Myocyte (in vitro differentiated cells): Measurements from ENCODE around the gene SCIN. TPM values are rescaled to one million over a fixed set of nuclear protein-coding genes. Genes with fewer than 3 reads are reported as not detected.
"Not testable (repeated sequence)": the region's sequence is repeated elsewhere in the genome, so short reads cannot be mapped to it uniquely, and the experiment has no call there.

Experiments
- DNase-seq: peaks from one replicate; pipeline ENCODE4 v3.0.0-alpha.2; 2012; ENCODE audit warnings: low read depth
- polyA plus RNA-seq: library from polyadenylated mRNA; unstranded; fragments of >200 nt; gene quantifications from one replicate; pipeline ENCODE4 v1.2.1, GENCODE V29; 2012; ENCODE audit warnings: missing spikeins
- total RNA-seq: library from RNA; depleted of rRNA; stranded (reverse); fragments of >200 nt; gene quantifications from 2 replicates; pipeline ENCODE4 v1.2.3, GENCODE V29; 2014

The SCIN gene
- 1.7 and 2.6 TPM in 2 replicates for total RNA-seq
- 1.2 TPM for polyA plus RNA-seq

DNA sequence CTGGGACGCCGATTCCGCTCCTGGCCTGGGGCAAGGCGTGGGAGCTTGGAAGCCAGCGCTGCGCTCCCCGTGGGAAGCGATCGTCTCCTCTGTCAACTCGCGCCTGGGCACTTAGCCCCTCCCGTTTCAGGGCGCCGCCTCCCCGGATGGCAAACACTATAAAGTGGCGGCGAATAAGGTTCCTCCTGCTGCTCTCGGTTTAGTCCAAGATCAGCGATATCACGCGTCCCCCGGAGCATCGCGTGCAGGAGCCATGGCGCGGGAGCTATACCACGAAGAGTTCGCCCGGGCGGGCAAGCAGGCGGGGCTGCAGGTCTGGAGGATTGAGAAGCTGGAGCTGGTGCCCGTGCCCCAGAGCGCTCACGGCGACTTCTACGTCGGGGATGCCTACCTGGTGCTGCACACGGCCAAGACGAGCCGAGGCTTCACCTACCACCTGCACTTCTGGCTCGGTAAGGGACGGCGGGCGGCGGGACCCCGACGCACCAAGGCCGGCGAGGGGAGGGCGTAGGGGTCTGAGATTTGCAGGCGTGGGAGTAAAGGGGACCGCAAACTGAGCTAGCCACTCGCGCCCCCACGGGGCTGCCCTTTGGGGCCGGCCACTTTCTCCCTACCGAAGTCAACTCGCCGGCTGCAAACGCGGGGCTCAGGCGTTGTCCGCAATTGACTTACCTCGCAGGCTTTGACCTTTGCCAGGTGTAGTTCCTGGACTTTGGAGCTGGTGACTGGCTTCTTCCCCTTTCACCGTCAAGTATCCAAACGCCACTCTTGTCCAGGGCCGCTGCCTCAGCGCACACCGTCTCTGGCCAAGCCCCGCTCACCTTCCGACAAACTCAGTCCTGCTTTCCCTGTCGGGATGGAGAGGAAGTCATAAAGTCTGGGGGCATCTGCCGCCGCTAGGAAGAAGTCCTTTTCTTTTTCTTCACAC is at the start of gene SCIN:
Gene SCIN, plus strand, starts transcription at position 187 of the 928 bp plus-strand sequence. Its CDS starts 67 bp downstream, at position 254.
- peak; percentile 51 for DNase-seq

- DNase-seq: peak; percentile 80
Observed at GRCh38 chr7:12524794-12525386, 45.6 kb upstream of the SCIN start.

GRCh38 chr7:12526693-12527092 is 43.8 kb upstream of the SCIN start:
- not testable (repeated sequence) for DNase-seq

GRCh38 chr7:12527670-12528069 is 42.9 kb upstream of the SCIN start:
- DNase-seq: not testable (repeated sequence)

- DNase-seq: no peak
Observed at GRCh38 chr7:12529971-12530710, 40.4 kb upstream of the SCIN start.

- DNase-seq: no peak
Observed at GRCh38 chr7:12531784-12532183, 38.7 kb upstream of the SCIN start.

GRCh38 chr7:12534046-12534445 is 36.5 kb upstream of the SCIN start:
- DNase-seq: no peak

GRCh38 chr7:12539681-12540080 is 30.8 kb upstream of the SCIN start:
- no peak for DNase-seq

DNA sequence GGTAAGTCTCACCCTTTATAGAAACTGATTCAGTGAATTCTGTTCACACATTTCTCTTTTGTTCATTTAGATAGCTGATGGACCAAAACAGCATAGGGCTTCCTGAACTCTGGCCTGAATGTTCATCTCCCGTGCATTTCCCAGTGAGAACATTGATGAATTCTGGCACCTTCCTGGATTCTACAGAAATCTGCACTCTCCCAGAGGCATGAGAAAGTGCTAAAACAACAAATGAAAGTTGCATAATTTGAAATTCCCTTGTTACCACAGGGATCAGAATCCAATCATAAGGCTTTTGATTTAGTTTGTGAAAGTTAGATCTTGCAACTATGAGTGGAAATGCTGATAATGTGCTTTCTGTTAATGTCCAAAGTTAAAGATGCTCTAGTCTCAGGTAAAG is 29.7 kb upstream of the SCIN start:
- no peak for DNase-seq

GRCh38 chr7:12543586-12543985 is 26.9 kb upstream of the SCIN start:
- DNase-seq: no peak

DNA sequence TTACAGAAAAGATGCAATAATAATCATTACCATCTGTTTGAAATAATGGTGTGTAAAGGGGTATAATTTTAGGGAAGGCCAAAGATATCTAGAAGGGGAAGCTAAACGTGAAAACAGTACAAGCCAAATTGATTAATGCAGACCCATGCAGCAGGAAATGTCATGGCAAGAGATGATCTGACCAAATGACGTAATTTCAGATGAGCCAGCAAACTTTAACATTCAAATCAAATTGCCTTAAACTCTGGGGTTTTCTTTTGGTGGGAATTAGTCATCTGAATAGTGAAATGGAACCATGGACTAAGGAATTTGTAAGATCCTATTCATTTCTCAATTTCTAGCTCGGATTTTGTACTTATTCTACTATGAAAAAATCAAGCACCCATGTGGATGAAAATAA is 21.4 kb upstream of the SCIN start:
- no peak for DNase-seq

GRCh38 chr7:12550956-12551355 is 19.6 kb upstream of the SCIN start:
- DNase-seq: peak; percentile 52

GRCh38 chr7:12552876-12553275 is 17.6 kb upstream of the SCIN start:
- DNase-seq: no peak

- DNase-seq: no peak
Observed at GRCh38 chr7:12553416-12553815, 17.1 kb upstream of the SCIN start.

GRCh38 chr7:12554351-12554750 is 16.2 kb upstream of the SCIN start:
- DNase-seq: no peak

DNA sequence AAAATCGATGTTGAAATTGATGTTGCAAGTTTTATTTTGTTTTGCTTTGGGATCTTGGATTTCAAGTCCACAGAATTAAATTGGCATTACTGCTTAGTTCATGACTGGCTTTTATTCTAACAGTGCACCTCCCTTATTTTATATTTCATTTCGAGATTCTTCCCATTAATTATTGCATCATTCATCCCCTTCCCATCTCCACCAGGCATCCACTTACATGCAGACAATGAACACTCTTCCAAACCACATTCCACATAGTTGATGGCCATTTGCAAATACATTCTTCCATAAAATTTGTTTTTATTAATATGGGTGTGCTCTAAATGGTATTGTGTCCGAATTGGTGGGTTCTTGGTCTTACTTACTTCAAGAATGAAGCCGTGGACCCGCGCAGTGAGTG is 15.6 kb upstream of the SCIN start:
- no peak for DNase-seq

DNA sequence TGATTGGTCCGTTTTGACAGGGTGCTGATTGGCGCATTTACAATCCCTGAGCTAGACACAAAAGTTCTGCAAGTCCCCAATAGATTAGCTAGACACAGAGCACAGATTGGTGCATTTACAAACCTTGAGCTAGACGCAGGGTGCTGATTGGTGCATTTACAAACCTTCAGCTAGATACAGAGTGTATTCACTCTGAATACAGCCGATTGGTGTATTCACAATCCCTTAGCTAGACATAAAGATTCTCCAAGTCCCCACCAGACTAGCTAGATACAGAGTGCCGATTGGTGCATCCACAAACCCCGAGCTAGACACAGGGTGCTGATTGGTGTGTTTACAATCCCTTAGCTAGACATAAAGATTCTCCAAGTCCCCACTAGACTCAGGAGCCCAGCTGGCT is 14.8 kb upstream of the SCIN start:
- not testable (repeated sequence) for DNase-seq

- not testable (repeated sequence) for DNase-seq
Observed at GRCh38 chr7:12556139-12556792, 14.3 kb upstream of the SCIN start.

GRCh38 chr7:12557282-12557681 is 13.2 kb upstream of the SCIN start:
- peak; percentile 40 for DNase-seq

- DNase-seq: no peak
Observed at GRCh38 chr7:12564996-12565764, 5.3 kb upstream of the SCIN start.

DNA sequence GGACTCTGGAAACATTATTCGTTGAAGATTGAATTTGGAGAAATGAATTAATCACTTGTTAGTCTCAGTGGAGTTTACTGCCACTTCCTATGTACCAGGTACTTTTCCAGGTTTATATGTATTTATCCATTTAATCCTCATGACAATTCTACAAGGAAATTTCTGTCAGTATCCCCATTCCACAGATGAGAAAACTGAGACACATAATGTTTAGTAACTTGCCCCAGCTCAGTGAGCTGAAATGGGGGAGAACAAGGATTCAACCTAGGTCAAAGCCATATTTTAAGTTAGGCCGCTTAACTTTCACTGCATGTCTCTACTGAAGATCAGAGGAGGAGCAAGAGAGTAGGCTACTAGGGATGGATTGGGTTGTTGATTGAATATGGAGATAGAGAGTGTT is 4.6 kb upstream of the SCIN start:
- no peak for DNase-seq
